ENCODE data around the gene HMGB3.

- TF ChIP-seq POLR2A (IDR thresholded peaks at IDR 0.05; ENCODE audit: low read depth, low read length), result no peak
- no peak for TF ChIP-seq POLR2AphosphoS5 (IDR thresholded peaks at IDR 0.05; ENCODE audit: low read depth, low read length)
These were observed 2.4 kb upstream of the HMGB3 start for GRCh38 chrX:150980711-150981110.
